ENCODE results near the gene THSD4. TPM values are rescaled to one million over a fixed set of nuclear protein-coding genes. Genes with fewer than 3 reads are reported as not detected.

The THSD4 gene
- polyA plus RNA-seq, 1 donor from 2014 or later = 0.46 TPM

GRCh38 chr15:71345186-71345585 is 229.9 kb downstream of the THSD4 start:
- no peak overlapping the region for H3K4me2 ChIP-seq (ENCODE audit: low read length)
- TF ChIP-seq EZH2 (IDR thresholded peaks at IDR 0.05; ENCODE audit: borderline replicate concordance, insufficient read depth, low read length, poor library complexity, severe bottlenecking) (no peak), TAF1 (IDR thresholded peaks at IDR 0.05; ENCODE audit: low read depth) (no peak), POLR2AphosphoS5 (IDR thresholded peaks at IDR 0.05) (no peak), EP300 (conservative IDR thresholded peaks at IDR 0.05; ENCODE audit: poor library complexity, severe bottlenecking) (no peak), SMC3 (conservative IDR thresholded peaks at IDR 0.05; ENCODE audit: poor library complexity) (no peak), RAD21 (conservative IDR thresholded peaks at IDR 0.05) (no peak), CTCF (IDR thresholded peaks at IDR 0.05; ENCODE audit: poor library complexity, severe bottlenecking) (no peak), REST (IDR thresholded peaks at IDR 0.05; ENCODE audit: borderline replicate concordance) (no peak), MXI1 (conservative IDR thresholded peaks at IDR 0.05; ENCODE audit: poor library complexity, severe bottlenecking) (no peak)
- H3K9ac ChIP-seq (ENCODE audit: low read length) = no peak overlapping the region

GRCh38 chr15:71346464-71346863 is 231.2 kb downstream of the THSD4 start:
- H3K4me2 ChIP-seq (ENCODE audit: low read length) = no peak overlapping the region
- H3K79me2 ChIP-seq (replicated peaks; ENCODE audit: insufficient read depth, low read length) = no peaks in the 10 kb centered on the region
- H4K20me1 ChIP-seq (ENCODE audit: insufficient read depth) = no peaks in the 10 kb centered on the region
- H3K9me3 ChIP-seq (ENCODE audit: low read length) = no peaks in the 10 kb centered on the region
- no peak overlapping the region for H3K4me3 ChIP-seq (ENCODE audit: low read length)
- no peaks in the 10 kb centered on the region for H3K27me3 ChIP-seq (ENCODE audit: insufficient read depth, low read depth, low read length)
- no peak for TF ChIP-seq MXI1 (conservative IDR thresholded peaks at IDR 0.05; ENCODE audit: poor library complexity, severe bottlenecking)
- TF ChIP-seq SMC3 (conservative IDR thresholded peaks at IDR 0.05; ENCODE audit: poor library complexity) = no peak
- no peak for TF ChIP-seq POLR2AphosphoS5 (IDR thresholded peaks at IDR 0.05)
- no peaks in the 10 kb centered on the region for H3K9me2 ChIP-seq (ENCODE audit: insufficient read depth, low read length)
- no peak overlapping the region for H3K27ac ChIP-seq (ENCODE audit: low read length)
- H3K36me3 ChIP-seq (ENCODE audit: insufficient read depth, low read length) = no peaks in the 10 kb centered on the region
- H3F3A ChIP-seq (ENCODE audit: insufficient read depth, low read length, poor library complexity, severe bottlenecking) = no peaks in the 10 kb centered on the region
- no peak overlapping the region for H2AFZ ChIP-seq (ENCODE audit: low read depth, low read length)
- H3K9ac ChIP-seq (ENCODE audit: low read length) = no peak overlapping the region

More at GRCh38 chr15:71345186-71345585, 229.9 kb downstream of the THSD4 start:
- no peaks in the 10 kb centered on the region for H3K9me3 ChIP-seq (ENCODE audit: low read length)
- no peaks in the 10 kb centered on the region for H3F3A ChIP-seq (ENCODE audit: insufficient read depth, low read length, poor library complexity, severe bottlenecking)
- H3K79me2 ChIP-seq (replicated peaks; ENCODE audit: insufficient read depth, low read length) = no peaks in the 10 kb centered on the region
- no peak overlapping the region for H3K4me3 ChIP-seq (ENCODE audit: low read length)
- no peaks in the 10 kb centered on the region for H3K27me3 ChIP-seq (ENCODE audit: insufficient read depth, low read depth, low read length)
- no peak overlapping the region for H3K27ac ChIP-seq (ENCODE audit: low read length)
- no peaks in the 10 kb centered on the region for H4K20me1 ChIP-seq (ENCODE audit: insufficient read depth)
- H3K36me3 ChIP-seq (ENCODE audit: insufficient read depth, low read length) = no peaks in the 10 kb centered on the region
- H2AFZ ChIP-seq (ENCODE audit: low read depth, low read length) = no peak overlapping the region
- H3K9me2 ChIP-seq (ENCODE audit: insufficient read depth, low read length) = no peaks in the 10 kb centered on the region

- no peak for TF ChIP-seq TAF1 (IDR thresholded peaks at IDR 0.05; ENCODE audit: low read depth)
- no peak for TF ChIP-seq POLR2AphosphoS5 (IDR thresholded peaks at IDR 0.05)
- TF ChIP-seq SMC3 (conservative IDR thresholded peaks at IDR 0.05; ENCODE audit: poor library complexity) = no peak
- TF ChIP-seq MXI1 (conservative IDR thresholded peaks at IDR 0.05; ENCODE audit: poor library complexity, severe bottlenecking) = no peak
- TF ChIP-seq CTCF (IDR thresholded peaks at IDR 0.05; ENCODE audit: poor library complexity, severe bottlenecking) = no peak
- no peak for TF ChIP-seq RAD21 (conservative IDR thresholded peaks at IDR 0.05)
- TF ChIP-seq EZH2 (IDR thresholded peaks at IDR 0.05; ENCODE audit: borderline replicate concordance, insufficient read depth, low read length, poor library complexity, severe bottlenecking) = no peak
- TF ChIP-seq EP300 (conservative IDR thresholded peaks at IDR 0.05; ENCODE audit: poor library complexity, severe bottlenecking) = no peak
- TF ChIP-seq REST (IDR thresholded peaks at IDR 0.05; ENCODE audit: borderline replicate concordance) = no peak
- Histone ChIP-seq H3K9ac (ENCODE audit: low read length) (no peak overlapping the region), H3K9me3 (ENCODE audit: low read length) (no peaks in the 10 kb centered on the region), H3K27me3 (ENCODE audit: insufficient read depth, low read depth, low read length) (no peaks in the 10 kb centered on the region), H3K9me2 (ENCODE audit: insufficient read depth, low read length) (no peaks in the 10 kb centered on the region), H3F3A (ENCODE audit: insufficient read depth, low read length, poor library complexity, severe bottlenecking) (no peaks in the 10 kb centered on the region), H4K20me1 (ENCODE audit: insufficient read depth) (no peaks in the 10 kb centered on the region), H3K4me2 (ENCODE audit: low read length) (no peak overlapping the region), H3K36me3 (ENCODE audit: insufficient read depth, low read length) (no peaks in the 10 kb centered on the region), H3K4me3 (ENCODE audit: low read length) (no peak overlapping the region), H3K27ac (ENCODE audit: low read length) (no peak overlapping the region), H3K79me2 (replicated peaks; ENCODE audit: insufficient read depth, low read length) (no peaks in the 10 kb centered on the region), H2AFZ (ENCODE audit: low read depth, low read length) (no peak overlapping the region)
Measured at GRCh38 chr15:71348597-71348996, 233.3 kb downstream of the THSD4 start.

Data from neural cell (in vitro differentiated cells).